Measurements from ENCODE around the gene MYRF. TPM values are rescaled to one million over a fixed set of nuclear protein-coding genes. Genes with fewer than 3 reads are reported as not detected.
A peak's percentile ranks its signal among the peaks of the same experiment; 100 is the strongest.

The MYRF gene
- total RNA-seq, 1 experiment from 2014 or later: 91.4 TPM

GRCh38 chr11:61715867-61716266 is 36.6 kb upstream of the MYRF start:
- no peaks in the 10 kb centered on the region for H3K36me3 Mint-ChIP-seq (ENCODE audit: insufficient read depth, unreplicated experiment)
- TF ChIP-seq, protein P1, sequence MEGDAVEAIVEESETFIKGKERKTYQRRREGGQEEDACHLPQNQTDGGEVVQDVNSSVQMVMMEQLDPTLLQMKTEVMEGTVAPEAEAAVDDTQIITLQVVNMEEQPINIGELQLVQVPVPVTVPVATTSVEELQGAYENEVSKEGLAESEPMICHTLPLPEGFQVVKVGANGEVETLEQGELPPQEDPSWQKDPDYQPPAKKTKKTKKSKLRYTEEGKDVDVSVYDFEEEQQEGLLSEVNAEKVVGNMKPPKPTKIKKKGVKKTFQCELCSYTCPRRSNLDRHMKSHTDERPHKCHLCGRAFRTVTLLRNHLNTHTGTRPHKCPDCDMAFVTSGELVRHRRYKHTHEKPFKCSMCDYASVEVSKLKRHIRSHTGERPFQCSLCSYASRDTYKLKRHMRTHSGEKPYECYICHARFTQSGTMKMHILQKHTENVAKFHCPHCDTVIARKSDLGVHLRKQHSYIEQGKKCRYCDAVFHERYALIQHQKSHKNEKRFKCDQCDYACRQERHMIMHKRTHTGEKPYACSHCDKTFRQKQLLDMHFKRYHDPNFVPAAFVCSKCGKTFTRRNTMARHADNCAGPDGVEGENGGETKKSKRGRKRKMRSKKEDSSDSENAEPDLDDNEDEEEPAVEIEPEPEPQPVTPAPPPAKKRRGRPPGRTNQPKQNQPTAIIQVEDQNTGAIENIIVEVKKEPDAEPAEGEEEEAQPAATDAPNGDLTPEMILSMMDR (IDR thresholded peaks at IDR 0.05; ENCODE audit: unreplicated experiment): no peak
- no peaks in the 10 kb centered on the region for H3K9me3 Mint-ChIP-seq (ENCODE audit: low read depth, unreplicated experiment)
- H3K27me3 Mint-ChIP-seq (ENCODE audit: unreplicated experiment): no peaks in the 10 kb centered on the region
- no TSS peak for BruUV-seq (replicated peaks)
- no peak for DNase-seq
- H3K4me1 Mint-ChIP-seq (ENCODE audit: low read depth, unreplicated experiment): peaks cover 13% of the 10 kb centered on the region
- intact Hi-C loops (cut with micrococcal nuclease; ENCODE audit: unreplicated experiment): no loop called here
- no peak overlapping the region for H3K4me3 Mint-ChIP-seq (ENCODE audit: low read depth, unreplicated experiment)
- peak overlapping the region; percentile 25 for H3K27ac Mint-ChIP-seq (ENCODE audit: unreplicated experiment)
- CTCF ChIA-PET: interaction anchor here (0.6 kb wide), 1 partner anchor 55 kb away, joined by 3 read pairs; no protein-coding TSS in a partner anchor

DNA sequence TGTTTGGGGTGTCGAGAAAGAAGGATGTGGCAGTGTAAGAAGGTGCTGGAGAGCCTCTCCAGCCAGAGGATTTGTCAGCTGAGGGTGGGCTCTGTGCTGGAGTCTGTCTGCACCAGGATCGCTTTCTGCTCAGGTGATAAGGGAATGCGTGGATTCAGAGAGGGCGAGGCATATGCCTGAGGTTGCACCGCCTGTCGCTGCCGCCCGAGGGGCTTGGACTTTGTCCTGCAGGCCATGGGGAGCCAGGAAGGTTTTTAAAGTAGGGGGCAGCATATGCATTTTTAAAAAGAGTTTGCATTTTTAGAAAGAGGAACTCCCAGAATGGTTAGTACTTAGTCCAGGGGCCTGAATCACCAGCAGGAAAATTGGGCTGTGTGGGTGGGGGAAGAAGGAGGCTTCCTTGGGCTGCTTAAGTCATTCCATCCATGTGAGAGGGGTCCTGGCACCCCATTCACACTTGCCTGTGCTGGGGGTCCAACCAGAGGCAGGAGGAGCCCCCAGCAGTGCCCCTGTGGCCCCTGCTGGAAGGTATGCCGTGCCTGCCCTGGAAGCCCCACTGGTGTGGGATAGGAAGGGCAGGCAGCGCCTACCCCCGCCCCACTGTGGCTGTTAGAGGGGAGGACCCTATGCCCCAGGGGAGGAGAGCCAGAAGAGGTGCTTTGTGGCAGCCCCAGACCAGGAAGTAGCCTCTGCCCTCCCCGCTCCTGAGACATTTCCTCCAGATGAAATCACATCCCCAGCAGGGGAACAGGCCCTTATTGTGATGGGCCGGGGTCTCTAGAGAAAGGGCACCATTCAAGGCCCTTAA is 35.8 kb upstream of the MYRF start:
- no peaks in the 10 kb centered on the region for H3K27me3 Mint-ChIP-seq (ENCODE audit: unreplicated experiment)
- CTCF ChIA-PET: no interaction called here
- TF ChIP-seq, protein P1 (IDR thresholded peaks at IDR 0.05; ENCODE audit: unreplicated experiment): no peak
- H3K4me1 Mint-ChIP-seq (ENCODE audit: low read depth, unreplicated experiment): peaks cover 13% of the 10 kb centered on the region
- intact Hi-C loops (cut with micrococcal nuclease; ENCODE audit: unreplicated experiment): no loop called here
- H3K9me3 Mint-ChIP-seq (ENCODE audit: low read depth, unreplicated experiment): no peaks in the 10 kb centered on the region
- DNase-seq: peak; percentile 17
- no peaks in the 10 kb centered on the region for H3K36me3 Mint-ChIP-seq (ENCODE audit: insufficient read depth, unreplicated experiment)
- no TSS peak for BruUV-seq (replicated peaks)
- no peak overlapping the region for H3K4me3 Mint-ChIP-seq (ENCODE audit: low read depth, unreplicated experiment)
- H3K27ac Mint-ChIP-seq (ENCODE audit: unreplicated experiment): peak overlapping the region; percentile 25

DNA sequence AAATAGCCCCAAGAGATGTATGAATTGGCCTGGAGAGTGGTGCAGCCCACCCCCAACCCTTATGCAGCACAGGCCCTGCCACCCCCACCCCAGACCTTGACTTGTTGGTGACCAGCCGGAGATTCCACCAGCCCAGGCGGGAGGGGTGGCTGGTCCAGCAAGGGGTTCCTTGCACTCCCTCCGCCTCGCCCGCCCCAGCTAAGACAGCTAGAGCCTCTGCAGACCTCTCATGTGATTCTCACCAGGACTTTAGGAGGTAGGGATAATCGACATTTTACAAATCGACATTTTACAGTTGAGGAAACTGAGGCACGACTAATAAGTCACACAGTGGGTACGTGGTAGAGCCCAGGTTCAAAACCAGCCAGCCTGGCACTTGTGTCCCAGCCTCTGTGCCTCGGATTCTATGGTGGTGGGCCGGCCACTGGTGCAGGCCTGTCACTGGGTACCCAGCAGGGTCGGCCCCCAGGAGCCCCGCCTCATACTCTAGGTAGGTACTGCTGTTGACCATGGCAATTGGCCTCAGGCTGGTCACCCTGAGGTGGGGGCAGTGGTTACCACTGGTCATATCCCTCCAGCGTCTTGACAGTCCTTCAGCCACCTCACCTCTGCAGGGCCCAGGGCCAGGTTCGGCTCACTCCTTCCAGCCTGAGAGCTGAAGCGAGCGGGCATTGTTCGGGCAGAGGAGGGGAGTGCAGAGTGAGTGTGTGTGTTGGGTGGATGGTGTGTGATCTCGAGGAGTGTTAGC is 35.0 kb upstream of the MYRF start:
- no TSS peak for BruUV-seq (replicated peaks)
- TF ChIP-seq, protein P1 (IDR thresholded peaks at IDR 0.05; ENCODE audit: unreplicated experiment): no peak
- intact Hi-C loops (cut with micrococcal nuclease; ENCODE audit: unreplicated experiment): no loop called here
- Mint-ChIP-seq H3K4me3 (ENCODE audit: low read depth, unreplicated experiment) (no peak overlapping the region), H3K27ac (ENCODE audit: unreplicated experiment) (no peak overlapping the region), H3K9me3 (ENCODE audit: low read depth, unreplicated experiment) (no peaks in the 10 kb centered on the region), H3K36me3 (ENCODE audit: insufficient read depth, unreplicated experiment) (no peaks in the 10 kb centered on the region), H3K4me1 (ENCODE audit: low read depth, unreplicated experiment) (peaks cover 13% of the 10 kb centered on the region), H3K27me3 (ENCODE audit: unreplicated experiment) (no peaks in the 10 kb centered on the region)
- DNase-seq: no peak
- CTCF ChIA-PET: interaction anchor here (0.6 kb wide), 1 partner anchor 8 kb away, joined by 3 read pairs; no protein-coding TSS in a partner anchor

DNA sequence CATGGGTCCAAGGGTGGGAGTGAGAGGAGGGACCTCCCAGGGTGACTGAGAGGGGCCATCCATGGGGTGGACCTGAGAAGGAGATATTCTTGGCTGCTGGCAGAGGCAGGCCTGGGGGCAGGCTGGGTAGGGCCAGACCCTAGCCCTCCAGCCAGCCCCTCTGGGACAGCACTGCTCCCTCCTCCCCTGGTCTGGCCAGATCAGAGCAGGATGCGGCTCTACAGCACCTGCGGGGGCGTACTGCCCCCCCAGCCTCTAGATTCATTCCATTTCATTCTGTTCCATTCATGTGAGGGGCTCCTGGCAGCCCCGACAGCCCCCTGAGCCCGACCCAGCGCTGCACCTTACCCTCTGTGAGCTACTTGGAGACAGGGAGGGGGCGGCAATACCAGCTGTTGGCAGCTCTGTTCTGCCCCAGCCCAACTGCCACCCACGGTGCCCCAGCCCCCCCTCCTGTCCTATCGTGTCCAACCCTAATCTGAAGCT is 34.3 kb upstream of the MYRF start:
- TF ChIP-seq, protein P1 (IDR thresholded peaks at IDR 0.05; ENCODE audit: unreplicated experiment): no peak
- no peak for DNase-seq
- no peaks in the 10 kb centered on the region for H3K9me3 Mint-ChIP-seq (ENCODE audit: low read depth, unreplicated experiment)
- BruUV-seq (replicated peaks): no TSS peak
- CTCF ChIA-PET: interaction anchor here (0.6 kb wide), 1 partner anchor 8 kb away, joined by 3 read pairs; no protein-coding TSS in a partner anchor
- H3K4me1 Mint-ChIP-seq (ENCODE audit: low read depth, unreplicated experiment): peaks cover 13% of the 10 kb centered on the region
- no peaks in the 10 kb centered on the region for H3K27me3 Mint-ChIP-seq (ENCODE audit: unreplicated experiment)
- intact Hi-C loops (cut with micrococcal nuclease; ENCODE audit: unreplicated experiment): no loop called here
- H3K4me3 Mint-ChIP-seq (ENCODE audit: low read depth, unreplicated experiment): no peak overlapping the region
- no peak overlapping the region for H3K27ac Mint-ChIP-seq (ENCODE audit: unreplicated experiment)
- no peaks in the 10 kb centered on the region for H3K36me3 Mint-ChIP-seq (ENCODE audit: insufficient read depth, unreplicated experiment)
